Neural cell (in vitro differentiated cells): Measurements from ENCODE around the gene ICAM2.

Experiments
- CTCF ChIP-seq: fragments of 450-650 bp; IDR thresholded peaks from 2 replicates; pipeline ENCODE4 v1.5.1; 2014; ENCODE audit warnings: antibody characterized with exemption, mild to moderate bottlenecking, moderate library complexity; ENCODE audit not compliant: poor library complexity, severe bottlenecking
- MXI1 ChIP-seq: fragments of 450-650 bp; conservative IDR thresholded peaks from 2 replicates; pipeline ENCODE4 v1.6.1; 2014; ENCODE audit warnings: antibody characterized with exemption, mild to moderate bottlenecking; ENCODE audit not compliant: poor library complexity, severe bottlenecking

- TF ChIP-seq CTCF (no peak), MXI1 (no peak)
Observed at GRCh38 chr17:64055183-64056142, 35.0 kb upstream of the ICAM2 start.
